Cardiac muscle cell (in vitro differentiated cells and primary cell): Measurements from ENCODE around the gene CAMK2D. TPM values are rescaled to one million over a fixed set of nuclear protein-coding genes. Genes with fewer than 3 reads are reported as not detected.

ENCODE experiments used
- DNase-seq, 2 donors: peaks; one replicate each; pipeline versions ENCODE4 v3.0.0 to v3.0.0-alpha.2; 2010 to 2017; ENCODE audit warnings: low read depth in 1 of 2, low spot score in 1 of 2
- H3K27ac ChIP-seq: fragments of 200-600 bp; sonication (generic); 2 replicates; pipeline ENCODE4 v1.5.1; 2016
- H3K27me3 ChIP-seq: fragments of 200-600 bp; sonication (generic); 2 replicates; pipeline ENCODE4 v1.6.0; 2016; ENCODE audit warnings: control low read depth
- H3K36me3 ChIP-seq: fragments of 200-600 bp; sonication (generic); 2 replicates; pipeline ENCODE4 v1.5.1; 2016; ENCODE audit warnings: control low read depth
- H3K4me1 ChIP-seq: fragments of 200-600 bp; sonication (generic); 2 replicates; pipeline ENCODE4 v1.8.1; 2017; ENCODE audit warnings: low read depth, mild to moderate bottlenecking, mixed run types
- H3K4me3 ChIP-seq: fragments of 200-600 bp; sonication (generic); 2 replicates; pipeline ENCODE4 v1.5.1; 2016; ENCODE audit warnings: mild to moderate bottlenecking
- H3K9me3 ChIP-seq: fragments of 200-600 bp; sonication (generic); 2 replicates; pipeline ENCODE4 v1.5.1; 2017; ENCODE audit warnings: low read depth, mild to moderate bottlenecking, control low read depth
- CTCF ChIP-seq: IDR thresholded peaks from 2 replicates; pipeline ENCODE4 v1.5.1; 2012; ENCODE audit warnings: low read depth, mild to moderate bottlenecking, low read length
- polyA plus RNA-seq: library from polyadenylated mRNA; unstranded; fragments of >200 nt; fragmentation: Nextera tagmentation; extraction: Ambion mirVana; gene quantifications from 2 replicates; pipeline ENCODE4 v1.2.1, GENCODE V29; 2016
- total RNA-seq: library from RNA; depleted of rRNA; stranded (reverse); fragments of >200 nt; gene quantifications from 2 replicates; pipeline ENCODE4 v1.2.3, GENCODE V29; 2016

The CAMK2D gene
- total and polyA plus RNA-seq, 2 experiments from 2014 or later = 60.6 to 84.7 TPM

- Histone ChIP-seq H3K4me3 (no peak overlapping the region), H3K9me3 (no peaks in the 10 kb centered on the region), H3K36me3 (no peaks in the 10 kb centered on the region), H3K27me3 (no peaks in the 10 kb centered on the region), H3K4me1 (peaks cover 2% of the 10 kb centered on the region), H3K27ac (no peak overlapping the region)
- no peak for DNase-seq
- TF ChIP-seq CTCF = no peak
Measured at GRCh38 chr4:113620032-113620431, 141.5 kb downstream of the CAMK2D start.

- no peaks in the 10 kb centered on the region for H3K9me3 ChIP-seq
- H3K36me3 ChIP-seq = no peaks in the 10 kb centered on the region
- no peaks in the 10 kb centered on the region for H3K27me3 ChIP-seq
Measured at GRCh38 chr4:113619526-113619925, 142.0 kb downstream of the CAMK2D start.

GRCh38 chr4:113618205-113618604, 143.3 kb downstream of the CAMK2D start:
- H3K9me3 ChIP-seq = no peaks in the 10 kb centered on the region
- TF ChIP-seq CTCF = no peak
- no peak overlapping the region for H3K4me3 ChIP-seq
- no peaks in the 10 kb centered on the region for H3K36me3 ChIP-seq
- H3K27ac ChIP-seq = no peak overlapping the region
- peaks cover 20% of the 10 kb centered on the region for H3K4me1 ChIP-seq
- no peaks in the 10 kb centered on the region for H3K27me3 ChIP-seq
- DNase-seq = no peak

More at GRCh38 chr4:113619526-113619925, 142.0 kb downstream of the CAMK2D start:
- Histone ChIP-seq H3K4me3 (no peak overlapping the region), H3K4me1 (peaks cover 7% of the 10 kb centered on the region), H3K27ac (no peak overlapping the region)
- TF ChIP-seq CTCF = no peak
- no peak for DNase-seq

GRCh38 chr4:113617195-113617594, 144.3 kb downstream of the CAMK2D start:
- DNase-seq = no peak
- Histone ChIP-seq H3K27me3 (no peaks in the 10 kb centered on the region), H3K9me3 (no peaks in the 10 kb centered on the region), H3K4me1 (peaks cover 30% of the 10 kb centered on the region), H3K4me3 (no peak overlapping the region), H3K36me3 (no peaks in the 10 kb centered on the region), H3K27ac (no peak overlapping the region)
- TF ChIP-seq CTCF = no peak

- no peak overlapping the region for H3K4me3 ChIP-seq
Measured at GRCh38 chr4:113616443-113616842, 145.1 kb downstream of the CAMK2D start.

More at GRCh38 chr4:113616443-113616842, 145.1 kb downstream of the CAMK2D start:
- Histone ChIP-seq H3K27me3 (no peaks in the 10 kb centered on the region), H3K9me3 (no peaks in the 10 kb centered on the region), H3K4me1 (peaks cover 31% of the 10 kb centered on the region), H3K27ac (no peak overlapping the region), H3K36me3 (no peaks in the 10 kb centered on the region)
- no peak for DNase-seq
- no peak for TF ChIP-seq CTCF
